Naive B cell (primary cell): ENCODE measurements around the gene SPATA31E1. TPM values are rescaled to one million over a fixed set of nuclear protein-coding genes. Genes with fewer than 3 reads are reported as not detected.

Experiments
- ATAC-seq, 2 donors: fragments of 150-1000 bp; cut with Tn5 transposase; 2 replicates each; pipeline ENCODE4 v1.10.0; 2021; ENCODE audit warnings: low read depth in 2 of 2, mild to moderate bottlenecking in 2 of 2, moderate library complexity in 2 of 2
- DNase-seq: peaks from one replicate; pipeline ENCODE4 v3.0.0; 2022
- H3K27ac Mint-ChIP-seq, 6 donors: one replicate each; pipeline ENCODE4 v1.8.0; 2020 to 2022; ENCODE audit warnings: mild to moderate bottlenecking in 6 of 6, mixed read lengths in 6 of 6, moderate library complexity in 5 of 6, inconsistent platforms in 2 of 6
- H3K27me3 Mint-ChIP-seq, 3 donors: one replicate each; pipeline ENCODE4 v1.8.0; 2021 to 2022; ENCODE audit warnings: mixed read lengths in 3 of 3, mild to moderate bottlenecking in 1 of 3
- H3K36me3 Mint-ChIP-seq, 2 donors: one replicate each; pipeline ENCODE4 v1.8.0; 2020 to 2022; ENCODE audit warnings: mixed read lengths in 2 of 2, inconsistent platforms in 1 of 2, mild to moderate bottlenecking in 1 of 2
- H3K4me1 Mint-ChIP-seq, 3 donors: one replicate each; pipeline ENCODE4 v1.8.0; 2020 to 2022; ENCODE audit warnings: mixed read lengths in 3 of 3, inconsistent platforms in 1 of 3, mild to moderate bottlenecking in 1 of 3, moderate library complexity in 1 of 3
- H3K4me3 Mint-ChIP-seq, 8 donors: one replicate each; pipeline ENCODE4 v1.8.0; 2020 to 2022; ENCODE audit warnings: mild to moderate bottlenecking in 8 of 8, mixed read lengths in 8 of 8, moderate library complexity in 8 of 8, inconsistent platforms in 2 of 8
- H3K9me3 Mint-ChIP-seq, 7 donors: one replicate each; pipeline ENCODE4 v1.8.0; 2020 to 2022; ENCODE audit warnings: mixed read lengths in 7 of 7, mild to moderate bottlenecking in 5 of 7, inconsistent platforms in 2 of 7, moderate library complexity in 1 of 7
- polyA plus RNA-seq, 6 donors: library from polyadenylated mRNA; unstranded; fragments of 300-500 nt; fragmentation: Illumina TruSeq; gene quantifications; one replicate each; pipeline ENCODE4 v1.2.3, GENCODE V29; 2021; ENCODE audit warnings: low read depth in 6 of 6

Gene SPATA31E1
- polyA plus RNA-seq, 6 donors from 2014 or later, result not detected

DNA sequence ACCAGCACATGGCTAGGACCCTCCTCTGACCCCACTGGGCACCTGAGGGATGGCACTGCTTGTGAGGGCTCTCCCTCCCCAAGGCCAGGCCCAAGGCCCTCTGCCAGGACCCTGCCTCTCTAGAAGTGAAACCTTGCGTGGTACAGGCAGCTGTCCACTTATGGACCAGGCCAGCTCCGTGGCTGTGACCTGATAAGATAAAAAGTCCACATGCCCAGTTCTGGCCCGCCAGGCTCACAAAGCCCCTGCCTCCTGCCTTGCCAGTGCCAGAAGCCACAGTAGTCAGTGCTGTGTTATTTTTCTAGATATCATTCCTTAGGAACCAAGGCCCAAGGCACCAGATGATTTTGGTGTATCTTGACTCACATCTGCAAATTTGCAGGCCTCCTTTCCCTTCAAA, 14.0 kb upstream of the SPATA31E1 start:
- H3K36me3 Mint-ChIP-seq, result no peaks in the 10 kb centered on the region
- H3K4me1 Mint-ChIP-seq, result peaks cover 0 to 7% (median 0%) of the 10 kb centered on the region in 3 donors
- H3K27me3 Mint-ChIP-seq, result peaks cover 0 to 9% (median 0%) of the 10 kb centered on the region in 3 donors
- no peak overlapping the region for H3K4me3 Mint-ChIP-seq
- no peak for DNase-seq
- no peak for ATAC-seq
- H3K9me3 Mint-ChIP-seq, result peaks cover 0 to 9% (median 0%) of the 10 kb centered on the region in 7 donors
- no peak overlapping the region for H3K27ac Mint-ChIP-seq

DNA sequence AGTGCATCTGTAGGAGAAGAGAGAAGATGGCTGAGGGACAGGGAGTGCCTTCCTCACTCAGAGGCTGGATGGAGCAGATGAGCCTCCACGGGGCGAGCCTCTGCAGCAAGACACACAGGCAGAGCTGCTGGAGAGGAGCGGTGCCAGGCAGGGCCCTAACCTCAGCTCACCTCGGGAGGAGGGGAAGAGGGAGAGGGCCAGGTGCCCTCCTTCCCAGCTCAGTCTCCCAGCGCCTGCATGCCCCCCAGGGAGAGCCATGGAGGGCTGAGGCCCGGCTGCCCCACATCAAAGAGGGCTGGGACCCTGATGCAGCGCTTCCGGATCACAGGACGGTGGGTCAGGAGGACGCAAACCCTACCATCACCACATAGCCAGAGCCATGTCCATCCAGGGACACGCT, 13.6 kb upstream of the SPATA31E1 start:
- H3K27me3 Mint-ChIP-seq, result peaks cover 0 to 9% (median 0%) of the 10 kb centered on the region in 3 donors
- H3K4me3 Mint-ChIP-seq, result no peak overlapping the region
- ATAC-seq, result no peak
- H3K9me3 Mint-ChIP-seq, result peaks cover 0 to 9% (median 0%) of the 10 kb centered on the region in 7 donors
- no peak overlapping the region for H3K27ac Mint-ChIP-seq
- peaks cover 0 to 7% (median 0%) of the 10 kb centered on the region in 3 donors for H3K4me1 Mint-ChIP-seq
- no peaks in the 10 kb centered on the region for H3K36me3 Mint-ChIP-seq
- no peak for DNase-seq

DNA sequence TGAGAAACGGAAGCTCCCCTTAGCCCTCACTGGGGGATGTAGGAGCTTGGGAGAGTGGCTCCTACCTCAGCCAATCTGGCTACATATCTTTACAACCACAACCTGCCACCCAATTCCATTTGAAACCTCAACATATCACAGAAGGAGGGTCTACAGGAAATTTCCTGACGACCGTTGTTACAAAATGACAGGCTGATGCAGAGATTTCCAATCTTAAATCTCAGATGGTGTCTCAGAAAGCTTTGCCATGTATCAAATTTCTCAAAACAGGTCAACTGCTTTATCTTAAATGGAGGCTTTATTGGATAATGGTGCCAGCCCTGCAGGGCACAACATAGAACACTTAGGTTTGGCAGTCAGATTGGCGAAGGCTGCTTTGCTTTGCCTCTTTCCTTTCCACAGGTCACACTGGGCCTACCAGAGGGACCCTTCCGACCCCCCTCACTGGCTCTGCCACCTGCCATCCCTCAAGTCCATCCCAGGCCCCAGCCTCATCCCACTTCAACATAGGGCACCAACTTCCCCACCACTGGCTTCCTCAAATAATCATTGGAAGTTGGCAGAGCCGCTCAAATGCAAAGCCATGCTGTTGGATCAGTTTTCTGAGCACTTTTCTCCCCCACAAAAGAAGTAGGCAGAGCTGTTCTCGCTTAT, 11.1 kb upstream of the SPATA31E1 start:
- Mint-ChIP-seq H3K9me3 (peaks cover 0 to 9% (median under 1%) of the 10 kb centered on the region in 7 donors), H3K4me3 (no peak overlapping the region), H3K27me3 (peaks cover 0 to 14% (median 11%) of the 10 kb centered on the region in 3 donors), H3K4me1 (peaks cover 0 to 7% (median 0%) of the 10 kb centered on the region in 3 donors), H3K36me3 (no peaks in the 10 kb centered on the region), H3K27ac (no peak overlapping the region)
- ATAC-seq, result no peak
- no peak for DNase-seq

DNA sequence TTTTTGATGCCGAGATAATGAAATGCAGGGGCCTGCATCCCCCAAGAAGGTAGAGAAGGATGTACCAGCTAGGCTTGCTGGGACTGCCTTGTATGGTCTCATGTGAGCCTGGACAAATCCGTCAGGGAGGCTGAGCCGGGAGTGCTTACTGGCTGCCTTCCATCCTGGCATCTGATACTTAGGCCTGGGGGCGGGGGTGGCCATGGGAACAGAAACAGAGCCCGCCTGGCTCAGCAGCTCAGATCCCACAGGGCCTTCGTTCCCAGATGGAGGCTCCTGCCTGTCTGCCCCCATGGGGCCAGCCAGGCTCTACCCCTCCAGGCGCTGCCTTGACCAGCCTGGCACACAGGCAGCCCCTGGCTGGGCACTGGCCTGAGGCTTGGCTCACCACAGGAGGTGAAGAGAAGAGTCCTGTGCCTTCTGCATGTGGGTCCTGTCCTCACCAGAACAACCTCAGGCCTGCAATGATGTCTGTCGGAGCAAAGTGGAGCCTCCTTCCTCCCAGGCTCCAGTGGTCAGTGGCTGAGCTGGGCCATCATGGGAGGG, 10.5 kb upstream of the SPATA31E1 start:
- H3K27me3 Mint-ChIP-seq, result peaks cover 0 to 12% (median 10%) of the 10 kb centered on the region in 3 donors
- H3K9me3 Mint-ChIP-seq, result peaks cover 0 to 9% (median 2%) of the 10 kb centered on the region in 7 donors
- H3K4me3 Mint-ChIP-seq, result no peak overlapping the region
- no peaks in the 10 kb centered on the region for H3K36me3 Mint-ChIP-seq
- H3K4me1 Mint-ChIP-seq, result peaks cover 0 to 7% (median 0%) of the 10 kb centered on the region in 3 donors
- no peak for ATAC-seq
- H3K27ac Mint-ChIP-seq, result no peak overlapping the region
- DNase-seq, result no peak

DNA sequence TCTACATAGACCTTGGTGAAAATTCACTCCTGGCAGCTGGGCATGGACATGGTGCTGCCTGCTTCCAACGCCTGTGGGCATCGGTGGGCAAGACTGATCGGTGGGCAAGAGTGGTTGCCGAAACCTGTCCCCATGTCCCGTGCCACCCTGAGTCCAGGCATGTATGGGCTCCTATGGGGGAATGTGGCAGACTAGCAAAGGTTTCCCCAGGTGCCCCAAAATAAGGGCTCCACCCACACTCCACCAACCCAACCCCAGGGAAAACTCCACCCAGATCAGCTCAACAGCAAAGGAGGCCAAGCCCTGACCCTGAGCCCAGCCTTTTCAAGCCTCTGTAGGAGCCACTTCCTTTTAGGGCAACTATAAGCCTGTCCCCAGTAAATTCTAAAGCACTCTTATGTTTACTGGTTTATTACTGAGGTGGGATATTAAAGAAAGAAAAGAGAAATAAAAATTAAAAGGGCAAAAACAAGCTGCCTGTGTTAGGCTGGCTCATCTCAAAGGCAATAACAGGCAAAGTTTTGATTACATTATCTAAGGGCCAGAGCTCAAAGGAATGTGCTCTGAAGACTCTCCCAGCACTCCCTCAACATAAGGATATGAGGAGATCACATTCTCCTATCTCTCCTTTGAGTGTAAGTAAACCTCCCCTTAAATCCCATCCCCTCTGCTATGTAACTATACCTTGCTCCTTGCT, 8.9 kb upstream of the SPATA31E1 start:
- peaks cover 0 to 7% (median 0%) of the 10 kb centered on the region in 3 donors for H3K4me1 Mint-ChIP-seq

DNA sequence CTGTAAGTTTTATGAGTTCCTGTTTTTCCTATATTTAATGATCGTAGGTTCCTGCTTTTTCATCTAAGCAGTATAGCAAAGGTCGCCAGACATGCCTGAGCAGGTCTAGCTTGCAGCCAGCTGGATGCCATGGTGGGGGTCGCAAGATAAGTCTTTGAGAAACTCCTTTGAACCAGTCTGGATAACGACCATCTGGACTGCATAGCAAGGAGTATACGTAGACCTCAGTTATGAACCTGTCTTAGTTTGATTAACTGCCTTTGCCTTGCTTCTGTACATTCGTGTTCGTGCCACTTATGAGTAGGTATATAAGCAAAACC, 8.4 kb upstream of the SPATA31E1 start:
- H3K27ac Mint-ChIP-seq, result no peak overlapping the region
- peaks cover 0 to 7% (median 0%) of the 10 kb centered on the region in 3 donors for H3K4me1 Mint-ChIP-seq
- DNase-seq, result no peak
- peaks cover 0 to 12% (median 9%) of the 10 kb centered on the region in 3 donors for H3K27me3 Mint-ChIP-seq
- H3K36me3 Mint-ChIP-seq, result no peaks in the 10 kb centered on the region
- peaks cover 0 to 13% (median 4%) of the 10 kb centered on the region in 7 donors for H3K9me3 Mint-ChIP-seq
- H3K4me3 Mint-ChIP-seq, result no peak overlapping the region
- ATAC-seq, result no peak

More for the DNA sequence above, 8.9 kb upstream of the SPATA31E1 start:
- H3K4me3 Mint-ChIP-seq, result no peak overlapping the region
- peaks cover 0 to 12% (median 9%) of the 10 kb centered on the region in 3 donors for H3K27me3 Mint-ChIP-seq
- DNase-seq (no peak), ATAC-seq (no peak)
- no peak overlapping the region for H3K27ac Mint-ChIP-seq
- H3K36me3 Mint-ChIP-seq, result no peaks in the 10 kb centered on the region
- peaks cover 0 to 13% (median 4%) of the 10 kb centered on the region in 7 donors for H3K9me3 Mint-ChIP-seq

DNA sequence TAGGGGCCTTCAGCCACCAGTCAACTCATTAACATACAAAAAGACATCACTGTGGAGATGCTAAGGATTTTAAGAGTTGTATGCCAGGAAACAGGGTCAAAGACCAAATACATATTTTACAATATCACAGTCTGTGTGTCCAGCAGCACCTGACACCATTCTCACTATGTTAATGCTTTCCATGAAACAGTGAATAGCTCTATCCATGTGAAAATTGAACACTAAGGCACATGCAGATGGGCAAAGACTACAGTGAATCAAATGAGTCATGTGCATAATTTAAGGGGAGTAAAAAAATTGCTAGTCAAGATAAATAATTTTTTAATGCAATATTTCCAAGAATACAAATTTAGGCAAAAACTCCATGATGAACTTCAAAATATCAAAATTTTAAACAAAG, 7.6 kb upstream of the SPATA31E1 start:
- H3K4me3 Mint-ChIP-seq, result no peak overlapping the region

DNA sequence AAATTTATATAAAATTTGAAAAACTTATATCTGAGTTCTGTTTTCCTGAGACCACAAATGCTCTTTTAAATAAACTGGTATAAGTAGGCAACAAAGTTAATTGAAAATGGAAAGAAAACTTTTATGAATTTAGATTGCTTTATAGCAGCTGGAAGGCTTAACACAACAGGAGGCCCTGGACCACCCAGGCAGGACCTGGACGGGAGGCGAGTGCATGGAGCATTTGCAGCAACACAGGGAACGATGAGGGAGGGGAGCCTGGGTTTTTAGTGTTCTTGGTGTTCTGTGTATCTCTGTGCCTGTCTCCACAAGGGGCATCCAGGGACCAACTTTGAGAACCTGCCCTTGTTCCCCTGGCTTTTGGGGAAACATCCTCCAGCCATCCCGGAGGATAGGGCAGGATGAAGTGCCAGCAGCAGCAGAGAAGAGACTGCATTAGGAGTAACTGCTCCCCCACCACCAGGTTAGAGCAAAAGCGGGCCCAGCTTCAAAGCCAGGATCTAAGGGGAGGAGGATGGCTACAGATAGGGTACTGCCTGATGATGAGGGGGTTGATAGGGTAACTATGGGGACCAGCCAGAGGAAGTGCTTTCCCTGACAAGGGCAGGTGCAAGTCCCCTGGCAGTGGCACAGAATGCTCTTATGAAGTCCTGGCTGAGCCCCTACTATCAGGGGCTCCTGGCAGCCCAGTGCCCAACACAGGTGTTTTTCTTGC, 6.7 kb upstream of the SPATA31E1 start:
- no peaks in the 10 kb centered on the region for H3K36me3 Mint-ChIP-seq
- peaks cover 0 to 12% (median 2%) of the 10 kb centered on the region in 7 donors for H3K9me3 Mint-ChIP-seq
- no peak for ATAC-seq
- no peaks in the 10 kb centered on the region for H3K4me1 Mint-ChIP-seq
- H3K4me3 Mint-ChIP-seq, result no peak overlapping the region
- no peak for DNase-seq
- no peak overlapping the region for H3K27ac Mint-ChIP-seq
- H3K27me3 Mint-ChIP-seq, result peaks cover 0 to 15% (median 12%) of the 10 kb centered on the region in 3 donors

More for the DNA sequence above, 7.6 kb upstream of the SPATA31E1 start:
- no peak for ATAC-seq
- no peaks in the 10 kb centered on the region for H3K4me1 Mint-ChIP-seq
- H3K27ac Mint-ChIP-seq, result no peak overlapping the region
- H3K27me3 Mint-ChIP-seq, result peaks cover 0 to 12% (median 11%) of the 10 kb centered on the region in 3 donors
- peaks cover 0 to 12% (median 2%) of the 10 kb centered on the region in 7 donors for H3K9me3 Mint-ChIP-seq
- H3K36me3 Mint-ChIP-seq, result no peaks in the 10 kb centered on the region
- no peak for DNase-seq

DNA sequence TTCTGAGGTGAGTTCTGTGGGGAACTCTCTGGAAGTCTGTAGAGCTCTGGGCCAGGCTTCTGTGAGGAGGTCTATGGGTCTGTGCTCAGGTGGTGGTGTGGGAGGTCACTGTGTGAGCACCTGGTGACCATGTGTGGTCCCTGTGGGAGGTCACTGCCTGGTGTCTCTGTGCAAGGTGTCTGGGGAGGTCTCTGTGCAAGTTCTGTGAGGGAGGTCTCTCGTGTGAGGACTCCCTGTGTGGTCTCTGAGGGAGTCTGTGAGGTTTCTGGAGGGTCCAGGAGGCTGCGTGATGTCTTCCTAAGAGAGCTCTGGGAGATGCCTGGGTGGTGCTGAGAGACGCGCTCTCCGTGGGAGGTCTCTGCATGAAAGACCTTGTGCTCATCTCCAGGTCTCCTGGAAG, 6.0 kb upstream of the SPATA31E1 start:
- H3K27me3 Mint-ChIP-seq, result peaks cover 0 to 15% (median 12%) of the 10 kb centered on the region in 3 donors
- no peak for ATAC-seq
- H3K4me3 Mint-ChIP-seq, result no peak overlapping the region
- H3K27ac Mint-ChIP-seq, result no peak overlapping the region
- H3K4me1 Mint-ChIP-seq, result no peaks in the 10 kb centered on the region
- H3K9me3 Mint-ChIP-seq, result peaks cover 0 to 12% (median 2%) of the 10 kb centered on the region in 7 donors
- H3K36me3 Mint-ChIP-seq, result no peaks in the 10 kb centered on the region
- no peak for DNase-seq

DNA sequence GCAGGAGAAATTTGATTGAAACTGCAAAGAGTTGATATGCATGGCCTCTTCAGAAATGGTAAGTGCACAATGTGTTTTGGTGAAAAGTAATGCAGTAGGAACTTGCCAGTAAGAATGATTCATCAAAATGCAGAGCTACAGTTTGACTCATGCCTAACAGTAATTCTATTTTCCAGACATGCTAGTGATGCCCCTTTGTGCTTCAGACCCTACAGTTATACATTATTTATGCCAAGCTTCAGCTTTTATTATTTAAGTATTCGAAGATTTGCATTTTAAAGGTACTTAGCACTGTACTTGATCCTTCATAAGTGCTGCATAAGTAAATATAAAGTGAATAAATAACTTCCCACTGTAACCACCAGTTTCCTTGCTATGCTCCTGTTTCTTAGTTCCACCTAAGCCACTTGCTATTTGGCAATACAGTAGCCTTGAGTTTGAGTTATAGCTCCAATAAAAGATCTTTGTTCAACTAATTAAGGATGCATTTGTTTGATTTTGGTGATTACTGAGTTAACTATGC, 3.6 kb upstream of the SPATA31E1 start:
- no peaks in the 10 kb centered on the region for H3K36me3 Mint-ChIP-seq
- no peak for DNase-seq
- no peak overlapping the region for H3K4me3 Mint-ChIP-seq
- H3K27ac Mint-ChIP-seq, result no peak overlapping the region
- H3K27me3 Mint-ChIP-seq, result peaks cover 0 to 12% (median 11%) of the 10 kb centered on the region in 3 donors
- ATAC-seq, result no peak
- peaks cover 0 to 7% (median 2%) of the 10 kb centered on the region in 7 donors for H3K9me3 Mint-ChIP-seq
- no peaks in the 10 kb centered on the region for H3K4me1 Mint-ChIP-seq

DNA sequence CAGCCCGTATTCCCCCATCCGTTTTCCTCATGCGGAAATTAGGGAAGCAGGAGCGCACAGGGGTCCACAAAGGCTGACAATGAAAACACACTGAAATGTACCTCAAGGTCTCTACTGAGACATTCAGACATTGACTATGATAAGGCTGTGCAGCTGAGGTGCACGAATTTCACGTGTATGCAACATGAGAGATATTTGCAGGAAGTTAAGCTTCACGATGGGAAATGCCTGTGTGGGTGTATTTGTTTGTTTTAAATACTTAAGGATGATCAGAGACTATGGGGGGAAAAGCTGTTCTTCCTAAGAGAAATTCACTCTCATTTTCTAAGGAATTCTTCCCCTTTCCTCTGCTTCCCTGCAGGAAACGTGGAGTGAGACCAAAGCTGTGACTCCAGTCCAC, 2.6 kb upstream of the SPATA31E1 start:
- H3K9me3 Mint-ChIP-seq, result peaks cover 0 to 7% (median 2%) of the 10 kb centered on the region in 7 donors
- ATAC-seq (no peak), DNase-seq (no peak)
- no peaks in the 10 kb centered on the region for H3K4me1 Mint-ChIP-seq
- H3K27ac Mint-ChIP-seq, result no peak overlapping the region
- peaks cover 0 to 12% (median 11%) of the 10 kb centered on the region in 3 donors for H3K27me3 Mint-ChIP-seq
- no peak overlapping the region for H3K4me3 Mint-ChIP-seq
- no peaks in the 10 kb centered on the region for H3K36me3 Mint-ChIP-seq

DNA sequence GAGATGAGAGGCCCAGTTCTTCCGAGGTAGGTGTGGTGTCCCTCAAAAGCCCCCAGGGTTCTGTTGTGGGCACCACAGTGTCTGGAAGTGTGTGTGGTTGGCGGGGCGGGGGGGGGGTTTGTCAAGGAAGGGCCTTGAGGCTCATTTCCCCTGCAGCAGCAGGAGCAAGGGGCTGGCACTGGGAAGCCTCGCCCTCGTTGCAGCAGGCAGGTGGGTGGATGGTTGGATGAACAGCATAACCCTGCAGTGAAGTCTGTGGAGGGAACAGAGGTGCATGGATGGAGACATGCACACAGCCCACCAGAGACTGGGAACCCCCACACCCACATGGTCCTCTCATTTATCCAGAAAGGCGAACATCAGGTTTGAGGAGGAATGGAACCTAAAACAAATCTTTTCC, 2.0 kb upstream of the SPATA31E1 start:
- Mint-ChIP-seq H3K27me3 (peaks cover 0 to 11% (median 9%) of the 10 kb centered on the region in 3 donors), H3K4me3 (no peak overlapping the region), H3K27ac (no peak overlapping the region), H3K36me3 (no peaks in the 10 kb centered on the region), H3K4me1 (no peaks in the 10 kb centered on the region), H3K9me3 (peaks cover 0 to 7% (median 2%) of the 10 kb centered on the region in 7 donors)
- ATAC-seq, result no peak
- no peak for DNase-seq

DNA sequence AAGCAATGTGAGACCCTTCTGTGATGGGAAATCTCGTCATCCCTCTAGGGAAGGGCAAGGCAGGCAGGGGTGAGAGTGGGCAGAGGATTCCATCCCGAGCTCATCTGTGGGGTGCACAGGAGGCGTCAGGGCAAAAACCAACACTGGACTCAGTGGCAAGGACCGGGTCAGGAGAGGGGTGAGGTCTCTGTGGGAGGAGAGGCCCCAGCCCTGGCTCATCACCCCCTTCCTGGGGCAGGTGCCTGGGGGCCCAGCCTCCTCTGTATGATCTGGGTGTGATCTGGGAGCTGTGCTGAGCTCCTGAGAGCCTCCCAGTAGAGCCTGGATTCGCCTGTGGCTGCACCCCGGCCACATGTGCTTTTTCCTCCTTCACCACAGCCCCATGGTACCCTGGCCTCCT, 597 bp downstream of the SPATA31E1 start:
- no peaks in the 10 kb centered on the region for H3K36me3 Mint-ChIP-seq
- H3K9me3 Mint-ChIP-seq, result peaks cover 0 to 2% (median 0%) of the 10 kb centered on the region in 7 donors
- DNase-seq (no peak), ATAC-seq (no peak)
- no peak overlapping the region for H3K4me3 Mint-ChIP-seq
- H3K27me3 Mint-ChIP-seq, result peaks cover 0 to 6% (median 0%) of the 10 kb centered on the region in 3 donors
- no peak overlapping the region for H3K27ac Mint-ChIP-seq
- H3K4me1 Mint-ChIP-seq, result peaks cover 0 to 4% (median 0%) of the 10 kb centered on the region in 3 donors
